Measurements from ENCODE around the gene LEPROT. TPM values are rescaled to one million over a fixed set of nuclear protein-coding genes. Genes with fewer than 3 reads are reported as not detected.

The LEPROT gene
- total and polyA plus RNA-seq, 2 of the 8 experiments (the other 6 are each of a cell fraction or from before 2014, with no cell fraction given) = 25.7 to 27.2 TPM

GRCh38 chr1:65416767-65417166 lies 3.7 kb upstream of the LEPROT start:
- no peak overlapping the region for H3K4me3 ChIP-seq (ENCODE audit: extremely low read depth in 1 of 4, insufficient read depth in 2 of 4, low read depth in 3 of 4, low read length in 4 of 4)
- no peak overlapping the region for H2BK15ac ChIP-seq (ENCODE audit: low read length)
- no peak overlapping the region for H3K23ac ChIP-seq (ENCODE audit: insufficient read length)
- no peak overlapping the region for H3K14ac ChIP-seq (ENCODE audit: insufficient read length)
- no peak overlapping the region for H2AFZ ChIP-seq (ENCODE audit: low read length)
- H3K27me3 ChIP-seq (replicated peaks in 1 of 4; ENCODE audit: control insufficient read depth in 3 of 4, extremely low read depth in 1 of 4, insufficient read depth in 3 of 4, low read length in 3 of 4) = no peaks in the 10 kb centered on the region
- H3K79me1 ChIP-seq (ENCODE audit: low read depth, low read length) = no peaks in the 10 kb centered on the region
- POLR2A ChIA-PET (ENCODE audit: partially characterized antibody) = interaction anchor here (0.9 to 1.0 kb wide), 2 partner anchors 106 to 271 kb away, joined by 3 read pairs; no protein-coding TSS in a partner anchor
- H2BK5ac ChIP-seq (ENCODE audit: low read depth, low read length) = no peak overlapping the region
- H4K8ac ChIP-seq (ENCODE audit: extremely low read depth, insufficient read depth, low read length) = no peak overlapping the region
- no peaks in the 10 kb centered on the region for H3K9me3 ChIP-seq (ENCODE audit: insufficient read depth in 2 of 2, low read depth in 1 of 2, low read length in 1 of 2)
- H4K91ac ChIP-seq (replicated peaks; ENCODE audit: insufficient read length, low read length) = no peak overlapping the region
- H3K27ac ChIP-seq (ENCODE audit: low read depth, low read length) = no peak overlapping the region
- H3K18ac ChIP-seq (ENCODE audit: extremely low read depth, low read length) = no peak overlapping the region
- no peak overlapping the region for H2BK20ac ChIP-seq (ENCODE audit: low read length)
- peaks cover 0 to 10% (median 2%) of the 10 kb centered on the region in 4 experiments; a peak in 4 of 7 replicates for H3K4me1 ChIP-seq (replicated peaks in 1 of 4; ENCODE audit: control insufficient read depth in 3 of 4, insufficient read depth in 4 of 4, low read length in 3 of 4)
- H2BK12ac ChIP-seq (ENCODE audit: low read depth, low read length) = no peak overlapping the region
- CTCF ChIA-PET (ENCODE audit: partially characterized antibody) = interaction anchor here (0.9 to 1.5 kb wide), 3 partner anchors 15 to 271 kb away, joined by 3 to 4 read pairs (median 3); no protein-coding TSS in a partner anchor
- H4K20me1 ChIP-seq (replicated peaks in 1 of 2; ENCODE audit: control insufficient read depth in 1 of 2, insufficient read depth in 2 of 2, low read length in 2 of 2) = no peaks in the 10 kb centered on the region
- peaks cover 6% of the 10 kb centered on the region for H3K23me2 ChIP-seq (ENCODE audit: low read depth, low read length)
- no peak overlapping the region for H2AK5ac ChIP-seq (ENCODE audit: low read depth, low read length)
- no peak overlapping the region for H4K5ac ChIP-seq (ENCODE audit: insufficient read length, low read depth, low read length)
- no peak overlapping the region for H2BK120ac ChIP-seq (replicated peaks; ENCODE audit: low read depth, low read length)
- H3K4me2 ChIP-seq (ENCODE audit: insufficient read depth in 1 of 2, low read depth in 2 of 2, low read length in 2 of 2) = no peak overlapping the region
- H3K56ac ChIP-seq (replicated peaks; ENCODE audit: insufficient read length, low read depth, low read length) = no peak overlapping the region
- 88% methylated on average over 1 of the region's 1 CpG; no CpG with 5 or more reads in 1 of the 2 experiments for whole genome bisulfite sequencing, 2 experiments (ENCODE audit: extremely low coverage in 1 of 2, insufficient coverage in 1 of 2, insufficient read length in 1 of 2, insufficient replicate concordance in 2 of 2, low coverage in 1 of 2, low lambda C conversion rate in 2 of 2, missing lambda C conversion rate in 1 of 2)
- FAIRE-seq (no peak), DNase-seq (ENCODE audit: low read depth in 1 of 2, low spot score in 2 of 2) (no peak)
- H3K36me3 ChIP-seq (ENCODE audit: control insufficient read depth in 2 of 4, insufficient read depth in 4 of 4, low read length in 3 of 4) = no peaks in the 10 kb centered on the region
- no peak overlapping the region for H3K9ac ChIP-seq (replicated peaks in 1 of 4; ENCODE audit: extremely low read depth in 1 of 4, low read depth in 3 of 4, low read length in 3 of 4)
- H3K79me2 ChIP-seq (ENCODE audit: control insufficient read depth in 1 of 2, insufficient read depth in 2 of 2, low read length in 2 of 2) = peaks cover 0 to 5% of the 10 kb centered on the region in 2 experiments; a peak in 2 of 4 replicates
- no peak overlapping the region for H3K4ac ChIP-seq (replicated peaks; ENCODE audit: insufficient read length, low read depth, low read length)
- TF ChIP-seq BCL11A (IDR thresholded peaks at IDR 0.05; ENCODE audit: low read depth in 2 of 2, low read length in 2 of 2) (no peak), NRF1 (IDR thresholded peaks at IDR 0.05; ENCODE audit: low read depth, low read length) (no peak), MAX (IDR thresholded peaks at IDR 0.05) (no peak), TEAD4 (IDR thresholded peaks at IDR 0.05; ENCODE audit: low read depth, low read length) (no peak), POLR2AphosphoS5 (IDR thresholded peaks at IDR 0.05; ENCODE audit: low read depth, low read length) (no peak), POU5F1 (IDR thresholded peaks at IDR 0.05; ENCODE audit: low read depth, low read length) (no peak), E2F6 (IDR thresholded peaks at IDR 0.05) (no peak)

Measured in H1 (cell line).